Dedifferentiated amniotic fluid mesenchymal stem cell (primary cell): ENCODE results near the gene WFDC10B.
"Not testable (repeated sequence)": the region's sequence is repeated elsewhere in the genome, so short reads cannot be mapped to it uniquely, and the experiment has no call there.

Experiments
- DNase-seq: peaks from one replicate; pipeline ENCODE4 v3.0.0-alpha.2; 2016; ENCODE audit errors: extremely low spot score

Gene WFDC10B

DNA sequence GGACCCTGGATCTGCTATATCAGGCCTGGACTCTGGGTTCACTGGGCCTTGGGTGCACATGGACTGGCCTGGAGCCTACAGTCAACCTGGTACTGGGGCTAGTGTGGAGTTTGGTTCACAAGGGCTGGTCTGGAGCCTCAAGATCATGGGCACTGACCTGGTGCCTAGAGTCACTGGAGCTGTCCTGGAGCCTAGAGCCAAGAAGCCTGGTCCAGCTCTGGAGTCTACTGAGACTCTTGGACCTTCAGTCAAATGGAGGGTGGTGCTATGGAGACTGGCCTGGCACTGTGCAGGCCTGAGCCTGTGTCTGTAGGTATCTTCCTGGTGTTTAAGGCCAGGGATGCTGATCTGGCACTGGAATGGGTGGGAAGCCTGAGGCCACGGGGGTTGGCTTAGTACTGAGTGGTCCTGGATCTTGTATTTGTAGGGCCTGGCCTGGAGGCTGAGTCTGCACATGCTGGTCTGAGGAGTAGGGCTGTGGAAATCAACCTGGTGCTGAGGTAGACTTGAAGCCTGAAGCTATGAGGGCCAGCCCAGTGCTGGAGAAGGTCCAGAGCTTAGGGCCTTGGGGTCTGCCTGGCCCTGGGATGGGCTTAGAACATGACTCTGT is 57.3 kb downstream of the WFDC10B start:
- no peak for DNase-seq

DNA sequence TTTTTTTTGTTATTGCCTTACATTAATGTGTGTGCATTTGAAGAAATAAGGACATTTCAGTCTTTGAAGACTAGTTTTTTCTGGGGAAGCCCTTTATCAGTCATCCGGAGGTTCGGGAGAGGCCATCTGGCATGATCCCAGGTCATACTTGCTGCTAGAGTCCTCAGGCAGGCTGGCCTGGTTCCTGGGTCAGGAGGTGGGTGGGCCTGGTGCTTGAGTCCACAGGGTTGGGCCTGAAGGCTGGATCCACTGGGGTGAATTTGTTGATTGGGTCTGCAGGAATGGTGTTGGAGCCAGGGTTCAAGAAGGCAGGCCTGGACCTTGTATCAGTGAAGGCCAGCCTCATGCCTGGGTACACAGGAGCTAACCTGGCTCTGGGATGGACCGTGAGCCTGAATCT is 57.9 kb downstream of the WFDC10B start:
- DNase-seq, result no peak

DNA sequence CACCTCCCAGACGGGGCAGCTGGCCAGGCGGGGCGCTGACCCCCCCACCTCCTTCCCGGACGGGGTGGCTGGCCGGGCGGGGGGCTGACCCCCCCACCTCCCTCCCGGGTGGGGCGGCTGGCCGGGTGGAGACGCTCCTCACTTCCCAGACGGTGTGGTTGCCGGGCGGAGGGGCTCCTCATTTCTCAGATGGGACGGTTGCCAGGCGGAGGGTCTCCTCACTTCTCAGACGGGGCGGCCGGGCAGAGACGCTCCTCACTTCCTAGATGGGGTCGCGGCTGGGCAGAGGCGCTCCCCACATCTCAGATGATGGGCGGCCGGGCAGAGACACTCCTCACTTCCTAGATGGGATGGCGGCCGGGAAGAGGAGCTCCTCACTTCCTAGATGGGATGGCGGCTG is 59.0 kb downstream of the WFDC10B start:
- DNase-seq, result not testable (repeated sequence)

DNA sequence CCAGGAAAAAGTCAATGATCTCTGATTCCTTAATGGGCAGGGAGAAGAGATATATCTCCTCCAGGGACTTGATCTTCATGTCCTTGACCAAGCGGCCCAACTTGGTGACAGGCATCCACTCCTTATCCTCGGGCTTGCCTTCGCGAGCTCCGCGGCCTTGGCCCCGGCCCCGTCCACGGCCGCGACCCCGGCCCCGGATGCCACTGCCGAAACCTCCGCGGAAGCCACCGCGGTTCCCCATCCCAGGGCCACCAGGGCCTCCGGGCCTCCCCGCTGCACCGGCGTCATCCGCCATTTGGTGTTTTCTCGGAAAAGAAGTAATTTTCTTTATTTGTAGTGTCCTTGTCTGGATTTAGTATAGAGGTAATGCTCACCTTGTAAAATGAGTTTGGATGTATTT is 63.7 kb downstream of the WFDC10B start:
- DNase-seq, result not testable (repeated sequence)

DNA sequence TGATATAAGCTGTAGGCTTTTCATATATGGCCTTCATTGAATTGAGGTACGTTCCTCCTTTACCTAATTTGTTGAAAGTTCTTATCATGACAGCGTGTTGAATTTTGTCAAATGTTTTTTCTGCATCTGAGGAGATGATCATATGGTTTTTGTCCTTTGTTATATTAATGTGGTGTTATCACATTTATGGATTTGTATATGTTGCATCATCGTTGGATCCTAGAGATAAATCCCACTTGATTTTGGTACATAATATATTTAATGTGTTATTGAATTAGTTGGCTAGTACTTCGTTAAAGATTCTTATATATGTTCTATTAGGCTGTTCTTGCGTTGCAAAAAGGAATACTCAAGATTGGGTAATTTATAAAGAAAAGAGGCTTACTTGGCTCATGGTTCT is 65.1 kb downstream of the WFDC10B start:
- no peak for DNase-seq

DNA sequence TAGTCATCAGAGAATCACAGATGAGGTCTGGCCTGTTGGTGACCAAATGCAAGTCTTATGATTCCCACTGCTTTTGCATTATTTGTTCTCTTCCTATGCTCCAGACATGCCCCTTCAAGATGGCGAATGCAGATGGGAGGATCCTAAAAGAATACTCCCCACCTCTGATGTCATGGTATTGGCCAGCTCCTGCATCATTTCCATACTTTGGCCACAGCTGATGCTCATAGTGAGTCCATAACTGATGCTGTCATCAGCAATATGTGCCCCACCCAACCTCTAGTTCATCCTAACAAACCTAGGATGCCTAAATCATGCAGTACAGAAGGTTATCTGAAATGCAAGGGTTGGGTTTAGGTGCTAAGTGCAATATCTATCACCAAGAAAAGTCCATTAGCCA is 68.3 kb downstream of the WFDC10B start:
- DNase-seq, result no peak
